Astrocyte (in vitro differentiated cells and primary cell): Measurements from ENCODE around the gene TIGD1.

Source experiments
- EZH2 ChIP-seq: IDR thresholded peaks from 2 replicates; pipeline ENCODE4 v1.6.1; 2012; ENCODE audit warnings: mild to moderate bottlenecking, low read length, inconsistent platforms; ENCODE audit not compliant: insufficient read depth
- TF ChIP-seq, protein P1 (sequence below): IDR thresholded peaks from 2 replicates; pipeline ENCODE4 v1.5.1; 2011; ENCODE audit warnings: low read depth, mild to moderate bottlenecking, inconsistent platforms, low read length, moderate library complexity; ENCODE audit not compliant: insufficient read depth

DNA sequence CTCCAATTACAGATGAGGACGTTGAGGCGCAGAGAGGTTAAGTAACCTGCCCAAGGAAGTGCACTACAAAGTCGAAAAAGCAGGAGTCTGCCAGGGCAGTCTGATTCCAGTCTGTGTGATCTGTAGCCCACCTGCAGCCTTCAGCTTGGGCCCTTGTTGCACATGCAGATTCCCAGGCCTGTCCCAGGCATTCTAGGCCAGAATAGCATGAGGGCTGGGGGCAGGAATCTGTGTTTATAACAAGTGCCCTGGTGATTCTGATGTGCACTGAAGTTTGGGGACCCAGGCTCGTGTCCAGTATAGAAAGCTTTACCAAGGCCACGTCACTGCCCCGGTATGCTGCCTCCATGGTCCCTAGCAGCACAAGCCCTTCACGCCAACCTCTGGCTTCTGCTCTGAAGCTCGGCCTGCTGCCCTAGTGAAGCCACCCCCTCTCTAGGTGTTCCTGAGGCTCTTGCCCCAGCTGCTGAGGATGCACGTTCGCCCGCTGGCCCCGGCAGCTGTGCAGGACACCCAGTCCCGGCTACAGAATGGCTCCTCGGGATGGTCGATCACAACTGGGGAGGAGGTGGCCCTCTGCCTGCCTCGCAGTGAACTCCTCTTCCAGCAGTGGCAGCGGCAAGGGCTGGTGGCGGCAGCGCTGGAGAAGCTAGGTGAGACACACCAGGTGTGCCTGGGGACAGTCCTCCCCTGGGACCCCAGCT, 6.3 kb downstream of the TIGD1 start:
- TF ChIP-seq, protein P1, sequence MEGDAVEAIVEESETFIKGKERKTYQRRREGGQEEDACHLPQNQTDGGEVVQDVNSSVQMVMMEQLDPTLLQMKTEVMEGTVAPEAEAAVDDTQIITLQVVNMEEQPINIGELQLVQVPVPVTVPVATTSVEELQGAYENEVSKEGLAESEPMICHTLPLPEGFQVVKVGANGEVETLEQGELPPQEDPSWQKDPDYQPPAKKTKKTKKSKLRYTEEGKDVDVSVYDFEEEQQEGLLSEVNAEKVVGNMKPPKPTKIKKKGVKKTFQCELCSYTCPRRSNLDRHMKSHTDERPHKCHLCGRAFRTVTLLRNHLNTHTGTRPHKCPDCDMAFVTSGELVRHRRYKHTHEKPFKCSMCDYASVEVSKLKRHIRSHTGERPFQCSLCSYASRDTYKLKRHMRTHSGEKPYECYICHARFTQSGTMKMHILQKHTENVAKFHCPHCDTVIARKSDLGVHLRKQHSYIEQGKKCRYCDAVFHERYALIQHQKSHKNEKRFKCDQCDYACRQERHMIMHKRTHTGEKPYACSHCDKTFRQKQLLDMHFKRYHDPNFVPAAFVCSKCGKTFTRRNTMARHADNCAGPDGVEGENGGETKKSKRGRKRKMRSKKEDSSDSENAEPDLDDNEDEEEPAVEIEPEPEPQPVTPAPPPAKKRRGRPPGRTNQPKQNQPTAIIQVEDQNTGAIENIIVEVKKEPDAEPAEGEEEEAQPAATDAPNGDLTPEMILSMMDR, result no peak
- TF ChIP-seq EZH2, result no peak
